Measurements from ENCODE around the gene INPP5A. TPM values are rescaled to one million over a fixed set of nuclear protein-coding genes. Genes with fewer than 3 reads are reported as not detected.

Gene INPP5A
- total RNA-seq, 4 donors from 2014 or later, result 16.9 to 58.2 (median 29.5) TPM

DNA sequence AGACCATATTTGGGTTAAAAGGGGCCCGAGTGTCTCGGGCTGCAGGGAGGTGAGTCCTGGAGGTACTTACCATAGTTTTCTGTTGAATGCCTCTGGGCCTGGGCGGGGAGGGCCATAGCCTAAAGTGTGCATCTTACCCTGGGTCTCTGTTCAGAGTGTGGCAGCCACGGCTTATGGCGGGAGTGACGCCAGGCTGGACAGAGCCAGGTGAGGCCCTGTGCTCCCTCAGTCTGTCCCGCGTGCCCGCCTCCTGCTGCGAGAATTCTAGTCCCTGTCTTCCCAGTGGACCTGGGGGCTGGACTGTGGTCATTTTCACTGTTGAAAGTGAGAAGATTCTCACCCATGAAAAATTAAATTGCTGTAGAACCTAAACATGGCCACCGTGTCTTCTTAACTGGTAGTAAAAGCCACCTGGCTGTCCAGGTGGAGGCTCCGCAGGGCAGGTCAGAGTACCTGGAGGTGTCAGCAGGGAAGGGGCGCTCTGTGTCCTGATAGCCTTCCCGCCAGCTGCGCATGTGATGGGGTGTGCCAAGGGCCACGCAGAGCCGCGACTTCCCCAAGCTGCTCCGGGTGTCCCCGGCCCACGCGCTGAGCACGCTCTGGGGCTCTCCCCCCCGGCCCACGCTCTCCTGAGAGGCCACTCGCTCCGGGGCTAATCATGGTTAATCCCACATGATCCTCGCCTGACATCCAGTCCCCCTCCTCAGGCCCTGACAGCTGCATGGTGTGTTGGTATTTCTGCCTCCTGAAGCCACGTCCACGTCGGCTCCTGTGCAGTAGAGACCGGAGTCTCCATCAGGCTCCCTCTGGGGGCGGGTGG lies 20.3 kb downstream of the INPP5A start:
- H3K4me3 ChIP-seq, result no peak overlapping the region
- intact Hi-C loops (cut with DNase I), result no loop called here
- DNase-seq, result no peak
- no peaks in the 10 kb centered on the region for H3K27me3 ChIP-seq
- no peaks in the 10 kb centered on the region for H3K9me3 ChIP-seq
- H3K27ac ChIP-seq, result no peak overlapping the region
- H3K36me3 ChIP-seq, result no peaks in the 10 kb centered on the region
- TF ChIP-seq, protein P1, sequence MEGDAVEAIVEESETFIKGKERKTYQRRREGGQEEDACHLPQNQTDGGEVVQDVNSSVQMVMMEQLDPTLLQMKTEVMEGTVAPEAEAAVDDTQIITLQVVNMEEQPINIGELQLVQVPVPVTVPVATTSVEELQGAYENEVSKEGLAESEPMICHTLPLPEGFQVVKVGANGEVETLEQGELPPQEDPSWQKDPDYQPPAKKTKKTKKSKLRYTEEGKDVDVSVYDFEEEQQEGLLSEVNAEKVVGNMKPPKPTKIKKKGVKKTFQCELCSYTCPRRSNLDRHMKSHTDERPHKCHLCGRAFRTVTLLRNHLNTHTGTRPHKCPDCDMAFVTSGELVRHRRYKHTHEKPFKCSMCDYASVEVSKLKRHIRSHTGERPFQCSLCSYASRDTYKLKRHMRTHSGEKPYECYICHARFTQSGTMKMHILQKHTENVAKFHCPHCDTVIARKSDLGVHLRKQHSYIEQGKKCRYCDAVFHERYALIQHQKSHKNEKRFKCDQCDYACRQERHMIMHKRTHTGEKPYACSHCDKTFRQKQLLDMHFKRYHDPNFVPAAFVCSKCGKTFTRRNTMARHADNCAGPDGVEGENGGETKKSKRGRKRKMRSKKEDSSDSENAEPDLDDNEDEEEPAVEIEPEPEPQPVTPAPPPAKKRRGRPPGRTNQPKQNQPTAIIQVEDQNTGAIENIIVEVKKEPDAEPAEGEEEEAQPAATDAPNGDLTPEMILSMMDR (IDR thresholded peaks at IDR 0.05), result no peak
- no peak for TF ChIP-seq POLR2A (IDR thresholded peaks at IDR 0.05)
- peaks cover 0 to 58% (median 5%) of the 10 kb centered on the region in 3 donors for H3K4me1 ChIP-seq
- 70 to 98% methylated on average over 8 to 20 of the region's 33 CpGs for WGBS, 2 donors

DNA sequence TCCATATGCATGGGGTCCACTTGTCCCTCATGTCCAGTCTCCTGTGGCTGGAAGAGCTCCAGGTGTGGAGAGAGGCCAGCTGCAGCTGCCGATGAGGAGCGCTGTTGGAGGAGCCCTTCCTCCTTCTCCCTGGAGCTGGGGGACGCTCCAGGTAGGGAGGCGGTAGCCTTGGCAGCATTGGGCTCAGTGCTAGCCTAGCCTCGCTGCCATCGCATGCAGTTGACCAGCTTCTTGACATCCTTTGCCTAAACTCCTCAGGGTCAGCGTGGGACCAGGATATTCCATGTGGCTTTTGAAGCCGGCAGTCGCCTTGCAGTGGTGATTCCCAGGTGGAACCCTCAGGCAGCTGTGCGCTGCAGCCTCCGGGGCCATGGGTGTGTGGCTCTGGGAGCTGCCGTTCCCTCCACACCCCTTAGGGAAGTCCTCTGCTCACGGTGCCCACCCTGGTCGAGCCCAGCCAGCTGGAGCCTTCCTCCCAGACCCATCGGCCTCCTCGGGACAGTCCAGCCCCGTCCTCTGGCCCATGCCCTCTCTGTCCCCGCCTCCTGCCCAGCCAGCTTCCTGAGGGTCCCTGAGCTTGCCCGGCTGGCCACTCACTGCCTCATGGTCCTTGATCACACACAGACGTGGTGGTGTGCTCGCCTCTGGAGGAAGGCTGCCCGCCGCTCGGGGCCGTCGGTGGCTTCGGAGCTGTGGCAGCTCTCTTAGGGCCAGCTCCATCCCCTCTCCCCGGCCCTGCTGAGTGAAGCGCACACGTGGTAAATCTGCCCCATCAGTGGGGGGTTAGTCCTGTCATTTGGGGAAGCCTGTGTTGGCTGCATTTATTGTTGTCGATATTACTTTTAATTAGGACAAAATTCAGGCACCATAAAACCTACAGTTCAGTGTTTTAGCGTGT lies 21.2 kb downstream of the INPP5A start:
- H3K4me1 ChIP-seq, result peaks cover 0 to 58% (median 5%) of the 10 kb centered on the region in 3 donors
- intact Hi-C loops (cut with DNase I), result no loop called here
- WGBS, 2 donors, result 90 to 93% methylated on average over 16 to 22 of the region's 32 CpGs
- DNase-seq, result no peak
- H3K9me3 ChIP-seq, result no peaks in the 10 kb centered on the region
- no peaks in the 10 kb centered on the region for H3K27me3 ChIP-seq
- H3K36me3 ChIP-seq, result no peaks in the 10 kb centered on the region
- H3K4me3 ChIP-seq, result no peak overlapping the region
- no peak for TF ChIP-seq POLR2A (IDR thresholded peaks at IDR 0.05)
- TF ChIP-seq, protein P1 (IDR thresholded peaks at IDR 0.05), result no peak
- H3K27ac ChIP-seq, result no peak overlapping the region

DNA sequence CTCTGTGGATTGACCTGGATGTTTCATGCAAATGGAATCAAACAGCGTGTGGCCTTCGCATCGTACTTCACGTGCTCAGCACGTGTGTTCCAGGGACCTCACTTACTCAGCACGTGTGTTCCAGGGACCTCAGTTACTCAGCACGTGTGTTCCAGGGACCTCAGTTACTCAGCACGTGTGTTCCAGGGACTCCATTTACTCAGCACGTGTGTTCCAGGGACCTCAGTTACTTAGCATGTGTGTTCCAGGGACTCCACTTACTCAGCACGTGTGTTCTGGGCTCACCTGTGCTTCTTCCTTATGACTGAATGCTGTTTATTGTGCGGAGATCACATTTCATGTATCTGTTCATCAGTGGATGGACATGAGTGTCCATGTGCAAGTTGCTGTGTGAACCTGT lies 22.0 kb downstream of the INPP5A start:
- no peak overlapping the region for H3K4me3 ChIP-seq
- TF ChIP-seq, protein P1 (IDR thresholded peaks at IDR 0.05), result no peak
- no peak for TF ChIP-seq POLR2A (IDR thresholded peaks at IDR 0.05)
- no peak overlapping the region for H3K27ac ChIP-seq
- H3K9me3 ChIP-seq, result no peaks in the 10 kb centered on the region
- no peak for DNase-seq
- intact Hi-C loops (cut with DNase I), result no loop called here
- no peaks in the 10 kb centered on the region for H3K36me3 ChIP-seq
- WGBS, 2 donors, result 84% methylated on average over 10 to 11 of the region's 11 CpGs
- no peaks in the 10 kb centered on the region for H3K27me3 ChIP-seq
- peaks cover 0 to 58% (median 5%) of the 10 kb centered on the region in 3 donors for H3K4me1 ChIP-seq

DNA sequence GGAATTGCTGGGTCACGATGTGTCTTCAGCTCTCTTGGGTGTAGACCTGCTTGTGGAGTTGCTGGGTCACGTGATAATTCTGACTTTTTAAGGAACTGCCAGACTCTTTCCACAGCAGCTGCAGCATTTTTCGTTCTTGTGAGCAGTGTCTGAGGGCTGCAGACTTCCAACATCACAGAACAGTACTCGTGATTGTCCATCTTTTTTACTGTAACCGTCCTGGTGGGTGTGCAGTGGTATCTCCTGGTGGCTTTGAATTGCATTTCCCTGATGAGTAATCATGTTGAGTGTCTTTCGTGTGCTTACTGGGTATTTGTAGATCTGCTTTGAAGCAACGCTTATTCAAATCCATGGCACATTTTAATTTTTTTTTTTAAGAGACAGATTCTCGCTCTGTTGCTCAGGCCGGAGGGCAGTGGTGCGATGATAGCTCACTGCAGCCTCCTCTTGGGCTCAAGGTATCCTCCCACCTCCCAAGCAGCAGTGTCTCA lies 22.7 kb downstream of the INPP5A start:
- Histone ChIP-seq H3K27me3 (no peaks in the 10 kb centered on the region), H3K36me3 (no peaks in the 10 kb centered on the region), H3K4me1 (peaks cover 0 to 53% (median 5%) of the 10 kb centered on the region in 3 donors), H3K27ac (no peak overlapping the region), H3K9me3 (no peaks in the 10 kb centered on the region), H3K4me3 (no peak overlapping the region)
- TF ChIP-seq, protein P1 (IDR thresholded peaks at IDR 0.05), result no peak
- TF ChIP-seq POLR2A (IDR thresholded peaks at IDR 0.05), result no peak
- intact Hi-C loops (cut with DNase I), result no loop called here
- 61 to 63% methylated on average over 7 to 10 of the region's 10 CpGs for WGBS, 2 donors
- DNase-seq, result no peak
